ENCODE data around the gene LDLRAD3.
"Not testable (repeated sequence)": the region's sequence is repeated elsewhere in the genome, so short reads cannot be mapped to it uniquely, and the experiment has no call there.

LDLRAD3 gene

DNA sequence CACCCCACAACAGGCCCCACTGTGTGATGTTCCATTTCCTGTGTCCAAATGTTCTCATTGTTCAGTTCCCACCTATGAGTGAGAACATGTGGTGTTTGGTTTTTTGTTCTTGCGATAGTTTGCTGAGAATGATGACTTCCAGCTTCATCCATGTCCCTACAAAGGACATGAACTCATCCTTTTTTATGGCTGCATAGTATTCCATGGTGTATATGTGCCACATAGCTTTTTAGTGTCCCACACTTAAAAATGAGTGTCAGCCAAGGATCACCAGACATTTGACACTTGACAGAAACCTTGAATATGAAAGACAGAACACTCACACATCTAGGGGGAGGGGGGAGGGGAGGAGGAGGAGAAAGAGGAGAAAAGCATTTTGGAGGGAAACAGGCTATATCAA lies 245.9 kb downstream of the LDLRAD3 start:
- not testable (repeated sequence) for DNase-seq

DNA sequence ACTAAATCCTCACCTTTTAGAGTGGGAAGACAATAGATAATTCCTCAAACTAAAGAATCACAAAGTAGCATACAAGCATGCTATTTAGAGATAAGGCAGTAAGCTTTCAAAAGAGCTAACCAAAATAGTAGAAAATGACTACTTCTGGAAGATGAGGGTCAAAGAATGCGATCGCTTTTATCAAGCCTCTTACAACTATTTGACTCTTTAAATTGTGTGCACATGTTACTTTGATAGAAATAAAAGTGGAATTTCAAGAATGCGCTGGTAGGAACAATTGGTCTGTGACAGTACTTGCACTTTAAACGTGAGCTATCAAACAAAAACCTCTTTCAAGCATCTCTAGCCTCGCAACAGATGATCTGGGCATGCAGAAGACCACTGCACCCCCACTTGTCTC lies 248.1 kb downstream of the LDLRAD3 start:
- DNase-seq = no peak

DNA sequence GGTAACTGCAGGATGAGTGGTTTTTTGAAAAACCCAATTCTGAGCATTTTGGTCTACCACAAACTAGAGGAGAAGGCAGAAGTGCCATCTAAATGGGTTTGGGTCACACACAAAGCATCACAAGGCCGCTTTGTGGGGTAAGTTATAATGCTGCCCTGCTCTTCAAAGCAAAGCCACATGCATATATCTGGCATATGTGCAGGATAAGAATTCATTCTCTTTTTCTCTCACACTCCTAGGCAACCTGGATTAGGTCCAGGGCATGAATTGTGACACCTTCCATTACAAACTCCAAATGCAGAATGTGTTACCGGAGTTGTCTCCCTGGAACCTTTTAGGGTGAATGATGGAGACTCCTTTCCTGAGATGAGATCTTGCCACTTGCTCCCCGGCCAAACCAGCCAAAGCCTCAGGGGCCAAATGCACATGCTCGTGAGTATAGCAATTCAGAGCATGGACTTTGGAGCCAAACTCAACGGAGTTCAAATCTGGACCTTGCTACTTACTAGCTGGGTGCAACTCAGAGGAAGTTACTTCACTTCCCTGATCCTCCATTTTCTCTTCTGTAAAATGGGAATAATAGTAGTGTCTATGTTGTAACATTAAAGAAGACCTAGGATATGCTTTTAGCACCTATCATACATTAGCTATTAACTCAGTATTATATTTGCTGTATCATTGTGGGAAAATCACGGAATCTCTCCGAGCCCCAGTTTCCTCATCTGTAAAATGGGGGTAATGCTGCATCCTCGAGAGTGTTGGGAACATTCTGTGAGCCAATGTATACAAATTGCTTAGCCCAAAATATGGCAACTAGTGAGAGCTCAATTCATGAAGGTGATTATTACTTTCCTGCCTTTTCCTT lies 248.8 kb downstream of the LDLRAD3 start:
- DNase-seq = no peak

DNA sequence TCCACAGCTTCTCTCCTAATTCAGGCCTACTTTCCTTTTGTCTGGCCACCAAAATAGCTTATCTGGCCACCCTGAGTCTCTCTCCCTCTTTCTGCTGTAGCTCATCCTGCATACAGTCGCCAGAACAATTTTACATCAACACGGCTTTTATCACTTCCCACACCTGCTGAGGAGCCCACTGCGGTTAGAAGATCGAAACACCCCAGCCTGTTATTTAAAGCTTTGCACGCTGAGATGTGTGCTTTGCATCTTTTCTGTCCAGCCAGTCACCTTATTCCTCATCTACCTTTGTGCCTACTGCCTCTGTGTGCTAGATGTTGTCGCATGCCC lies 249.4 kb downstream of the LDLRAD3 start:
- DNase-seq = no peak

DNA sequence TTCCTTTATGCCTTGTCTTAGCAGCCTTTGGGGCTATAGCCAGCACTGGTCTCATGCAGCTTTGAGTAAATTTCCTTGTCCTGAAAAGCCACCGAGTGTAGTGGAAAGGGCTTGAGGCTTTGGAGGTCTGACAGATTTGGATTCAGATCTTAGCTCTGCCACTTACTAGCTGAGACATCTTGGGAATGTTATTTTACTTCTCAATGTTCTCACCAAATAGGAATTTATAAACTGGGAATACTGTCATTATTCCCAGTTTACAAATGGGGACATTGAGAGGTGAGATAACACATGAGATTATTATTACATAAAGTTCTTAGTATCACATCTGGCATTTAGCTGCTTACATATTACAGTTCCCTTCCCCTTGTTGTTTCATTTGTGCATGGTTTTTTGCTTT lies 249.9 kb downstream of the LDLRAD3 start:
- DNase-seq = no peak

DNA sequence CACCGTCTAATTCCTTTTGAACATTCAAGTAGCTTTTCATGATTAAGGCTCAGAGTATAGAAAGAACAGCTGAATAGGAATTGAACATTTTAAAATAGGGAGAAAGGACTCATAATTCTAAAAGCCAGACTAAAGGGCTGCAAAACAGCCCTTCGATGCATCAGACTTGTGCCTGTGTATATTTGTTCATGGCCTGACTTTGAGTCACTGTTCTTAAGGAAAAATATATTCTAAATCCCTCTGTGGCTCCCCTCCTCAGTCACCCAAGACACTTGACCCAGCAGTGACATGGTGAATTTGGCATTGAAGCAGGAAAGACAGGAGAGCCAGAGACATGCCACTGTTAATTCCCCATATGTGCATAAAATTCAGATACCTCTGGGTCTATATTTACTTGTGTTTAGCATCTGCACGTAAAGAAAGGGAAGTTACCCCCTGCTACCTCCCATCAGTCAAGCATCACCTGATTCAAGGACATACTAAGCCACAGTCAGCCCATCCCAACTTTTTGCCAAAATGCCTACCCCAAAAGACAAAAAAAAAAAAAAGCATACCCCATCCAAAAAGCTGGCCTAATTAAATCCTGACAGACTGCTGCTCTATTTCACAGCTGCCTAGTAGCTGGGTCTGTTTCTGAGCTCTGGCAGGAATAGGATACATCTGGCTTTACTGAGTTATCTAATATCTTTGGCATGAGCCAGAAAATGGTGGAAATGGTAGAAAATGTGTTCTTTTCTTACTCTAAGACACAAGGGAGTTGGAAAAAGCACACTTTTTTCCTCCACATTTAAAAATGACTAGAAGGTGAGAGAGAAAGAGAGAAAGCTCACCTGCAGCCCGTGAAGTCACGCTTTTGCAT lies 251.9 kb downstream of the LDLRAD3 start:
- DNase-seq = no peak

DNA sequence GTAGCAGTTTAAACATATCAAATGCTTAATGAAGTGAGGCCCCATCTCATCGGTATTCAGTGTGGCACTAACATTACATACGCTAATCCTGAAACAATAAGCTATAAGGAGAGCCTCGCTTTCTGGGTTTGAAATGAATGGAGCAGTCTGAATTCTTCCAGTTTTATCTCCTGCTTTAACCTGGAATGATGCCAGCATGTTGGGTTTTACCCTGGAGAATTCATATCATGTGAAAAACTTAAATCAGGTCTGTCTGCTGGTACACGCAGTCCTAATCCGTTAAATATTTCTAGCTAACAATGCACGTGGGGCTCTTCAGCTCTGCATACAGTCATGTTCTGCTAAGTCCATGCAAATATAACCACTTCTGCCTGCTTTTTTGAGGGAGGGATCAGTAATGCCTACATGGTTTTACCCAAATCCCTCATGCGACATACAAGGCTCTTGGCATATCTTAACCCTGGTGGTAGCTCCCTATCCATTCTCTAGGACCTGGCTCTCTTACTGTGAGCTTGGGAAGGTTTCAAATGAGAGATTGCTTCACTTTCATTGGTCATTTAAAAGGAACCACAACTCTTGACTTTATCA lies 252.6 kb downstream of the LDLRAD3 start:
- no peak for DNase-seq

DNA sequence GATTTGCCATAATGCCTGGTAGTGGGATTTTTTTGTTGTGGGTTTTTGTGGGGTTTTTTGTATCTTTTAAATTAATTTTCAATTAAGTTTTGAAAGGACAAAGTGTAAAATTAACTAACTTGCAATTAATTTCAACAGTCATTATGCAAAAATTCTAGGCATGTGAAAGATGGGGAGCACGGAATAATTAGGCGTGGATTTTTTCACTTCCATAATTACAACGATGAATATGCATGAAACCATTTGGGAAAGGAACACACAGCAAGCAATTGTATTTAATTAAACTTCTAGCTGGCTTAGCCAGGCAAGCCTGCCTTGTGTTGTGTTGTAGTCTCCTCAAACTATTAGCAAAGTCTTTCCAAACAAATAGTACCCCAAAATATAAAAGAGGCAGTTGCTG lies 257.5 kb downstream of the LDLRAD3 start:
- no peak for DNase-seq

DNA sequence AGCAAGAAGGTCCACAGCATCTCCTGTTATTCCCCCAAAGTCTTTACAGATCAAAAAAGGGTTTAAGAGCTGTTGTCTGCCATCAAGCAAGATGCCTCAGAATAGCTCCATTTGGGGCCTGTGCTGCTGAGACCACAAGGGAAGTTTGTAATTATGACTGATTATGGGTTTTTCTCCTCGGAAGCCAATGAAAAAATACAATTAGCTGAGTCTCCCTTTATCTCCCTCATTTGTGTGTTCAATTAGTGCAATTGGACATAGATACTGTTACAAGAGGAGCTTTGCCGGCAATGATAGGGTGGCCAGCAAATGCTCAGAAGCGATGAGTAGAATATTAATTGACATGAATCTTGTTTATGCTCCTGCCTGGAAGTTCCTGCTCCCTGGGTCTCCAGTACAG lies 261.7 kb downstream of the LDLRAD3 start:
- no peak for DNase-seq

DNA sequence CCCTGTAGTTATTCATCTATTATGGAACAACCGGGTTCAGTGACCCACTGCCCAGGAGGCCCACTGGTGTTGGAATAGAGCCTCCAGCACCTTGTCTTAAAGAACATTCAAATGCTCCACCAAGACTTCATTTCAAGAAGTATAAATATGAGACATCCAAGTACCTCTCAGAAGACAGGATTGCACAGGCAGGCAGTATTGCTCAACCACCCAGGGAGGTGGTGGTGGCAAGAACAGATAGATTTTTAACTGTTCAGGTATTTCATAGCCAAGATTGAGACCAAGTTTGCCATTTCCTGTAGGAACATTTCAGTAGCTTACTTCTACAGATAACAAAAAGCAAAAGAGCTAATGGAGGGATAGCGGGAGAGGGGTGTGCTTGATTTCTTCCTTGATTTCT lies 266.7 kb downstream of the LDLRAD3 start:
- DNase-seq = no peak

DNA sequence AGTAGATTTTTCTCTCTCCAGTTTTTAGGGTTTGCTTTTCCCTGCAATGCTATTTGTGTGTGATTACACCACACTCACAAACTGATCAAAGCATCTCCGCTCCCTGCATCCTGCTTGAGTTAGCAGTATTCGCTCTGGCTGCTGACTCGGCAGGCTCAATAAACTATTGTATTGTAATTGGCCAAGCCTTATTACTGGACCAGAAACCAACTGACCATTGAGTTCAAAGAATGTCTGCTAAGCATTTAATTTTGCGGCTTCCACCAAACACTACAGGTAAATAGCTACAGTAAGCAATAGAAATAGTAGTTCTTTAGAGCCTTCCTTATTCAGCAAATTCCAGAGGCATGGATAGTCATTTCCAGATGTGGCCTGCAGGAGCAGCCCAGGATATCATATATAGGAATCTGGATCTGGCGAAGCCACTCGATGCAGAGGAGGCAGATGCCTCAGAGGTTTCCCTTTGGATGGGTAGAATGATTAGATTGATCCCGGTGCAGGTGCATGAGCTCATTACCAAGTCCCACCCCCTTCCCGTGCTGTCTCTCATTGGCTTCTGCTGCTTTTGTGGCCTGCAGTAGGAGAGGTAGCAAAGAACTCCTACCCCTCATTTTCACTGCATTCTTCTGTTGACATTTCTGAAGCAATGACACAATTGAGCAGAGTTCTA lies 268.0 kb downstream of the LDLRAD3 start:
- DNase-seq = no peak

DNA sequence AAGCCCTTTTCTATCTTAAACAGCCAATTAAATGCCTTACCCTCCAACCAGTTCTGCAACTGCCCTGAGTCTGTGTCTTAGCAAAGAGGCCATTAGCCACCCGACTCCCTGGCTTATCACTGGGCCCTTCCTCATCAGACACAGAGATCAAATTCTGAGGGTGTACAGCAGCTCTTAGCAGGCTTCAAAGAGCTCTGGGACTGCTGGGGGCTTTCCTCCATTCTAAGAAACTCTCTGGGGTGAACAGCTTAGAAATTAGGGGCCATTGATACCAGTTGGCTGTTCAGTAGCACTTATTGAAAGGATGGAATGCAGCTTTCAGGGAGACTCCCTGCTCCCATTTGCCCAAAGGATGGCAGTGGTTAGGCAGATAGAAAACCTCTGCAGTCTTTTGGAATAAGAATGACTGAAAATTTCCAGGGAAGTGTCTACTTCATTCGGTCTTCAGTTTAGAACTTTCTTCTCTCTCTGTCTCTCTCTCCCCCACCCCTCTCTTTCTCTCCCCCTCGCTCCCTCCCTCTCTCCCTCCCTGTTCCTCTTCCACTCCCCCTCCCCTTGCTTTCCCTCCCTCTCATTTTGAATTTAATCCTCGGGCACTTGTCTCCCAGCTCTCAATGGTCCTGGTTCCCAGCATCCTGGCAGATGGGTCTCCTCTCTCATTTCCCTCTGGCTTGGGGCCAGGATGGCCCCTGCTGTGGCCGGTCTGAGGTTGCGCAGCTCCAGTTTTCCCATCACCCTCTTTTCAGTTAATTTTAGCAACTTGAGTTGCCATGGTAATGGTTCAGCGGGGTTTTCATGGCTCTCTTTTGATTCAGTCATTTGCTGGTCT lies 268.9 kb downstream of the LDLRAD3 start:
- no peak for DNase-seq

DNA sequence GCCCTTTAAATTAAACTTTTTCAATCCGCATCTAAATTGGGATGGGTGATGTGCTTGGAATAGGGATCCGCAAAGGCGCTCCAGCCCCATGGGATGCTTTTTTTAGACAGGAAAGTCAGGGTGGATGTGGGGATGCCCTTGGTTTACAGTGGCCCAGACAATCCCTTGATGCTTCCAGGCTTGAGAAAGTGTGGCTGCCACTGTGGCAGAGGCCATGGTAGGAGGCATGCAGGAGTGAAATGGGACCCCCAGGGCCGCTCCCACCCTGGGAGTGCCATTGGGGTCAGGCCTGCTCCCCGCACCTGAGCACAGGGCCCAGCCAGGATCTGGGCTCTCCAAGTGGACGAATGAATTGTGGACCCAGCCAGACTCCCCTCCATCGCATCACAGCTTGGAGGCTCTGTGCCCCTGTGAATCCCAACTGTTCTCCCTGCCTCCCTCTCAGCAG lies 269.6 kb downstream of the LDLRAD3 start:
- DNase-seq = no peak

DNA sequence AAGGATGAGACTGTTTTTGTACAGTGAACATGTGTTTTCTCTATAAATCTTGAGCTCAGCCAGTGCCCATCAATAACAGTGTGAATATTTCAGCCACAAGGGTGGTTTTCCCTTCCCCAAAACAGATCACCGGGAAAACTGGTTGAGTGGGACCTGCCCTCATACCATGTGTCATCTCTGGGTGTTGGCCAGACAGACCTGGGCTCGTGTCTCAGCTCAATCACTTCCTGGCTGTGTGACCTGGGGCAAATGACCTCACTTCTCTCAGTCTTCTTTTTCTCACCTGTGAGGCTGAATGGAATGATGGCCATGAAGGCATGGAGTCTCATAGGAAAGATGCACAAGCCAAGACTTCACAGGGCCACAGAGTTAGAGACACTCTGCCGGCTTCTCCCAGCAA lies 270.6 kb downstream of the LDLRAD3 start:
- no peak for DNase-seq

DNA sequence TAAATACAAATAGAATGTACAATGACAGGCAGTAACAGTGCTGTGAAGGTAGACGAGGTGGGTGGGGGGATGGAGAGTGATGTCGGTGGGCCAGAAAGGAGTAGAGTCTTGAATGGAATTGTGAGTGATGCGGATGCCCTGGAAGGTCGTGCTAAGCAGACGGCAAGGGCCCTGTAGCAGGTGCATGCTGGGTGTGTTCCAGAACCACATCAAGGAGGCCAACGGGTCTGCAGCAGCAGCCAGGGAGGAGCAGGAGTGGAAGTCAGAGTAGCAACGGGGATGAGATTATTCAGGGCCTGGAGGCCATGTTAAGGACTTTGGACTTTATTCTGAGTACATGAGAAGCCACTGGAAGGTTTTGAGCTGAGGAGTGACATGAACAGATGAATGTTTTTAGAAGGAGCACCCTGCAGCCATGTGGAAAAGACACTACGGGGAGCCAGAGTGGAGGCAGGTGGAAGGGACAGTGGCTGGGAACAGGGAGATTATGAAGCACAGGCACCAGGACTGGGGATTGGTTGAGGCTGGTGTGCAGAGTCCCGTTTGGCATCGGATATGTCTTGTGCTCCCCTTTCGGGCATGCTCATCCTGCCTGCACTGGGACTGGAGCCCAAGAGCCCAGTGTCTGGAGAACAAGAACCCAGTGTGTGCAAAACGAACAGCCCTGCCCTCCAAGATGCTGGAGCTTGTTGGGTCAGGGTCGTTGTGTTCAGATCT lies 271.3 kb downstream of the LDLRAD3 start:
- no peak for DNase-seq

DNA sequence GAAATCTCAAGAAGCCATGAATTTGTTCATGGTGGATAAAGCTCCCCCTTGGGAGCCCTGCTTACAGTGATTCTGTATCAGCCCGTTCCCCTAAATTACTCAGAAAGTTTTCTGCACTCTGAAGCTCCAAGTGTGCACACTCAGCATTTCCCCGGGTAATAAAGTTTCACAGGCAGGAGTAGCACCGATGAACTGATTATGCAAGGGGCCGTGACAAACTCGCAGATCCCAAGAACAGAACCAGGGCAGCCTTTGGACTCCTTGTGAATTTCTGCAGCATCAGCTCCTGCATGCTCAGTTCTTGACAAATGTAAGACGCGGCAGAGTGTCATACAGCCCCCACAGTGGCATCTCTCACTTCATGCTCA lies 271.8 kb downstream of the LDLRAD3 start:
- no peak for DNase-seq

DNA sequence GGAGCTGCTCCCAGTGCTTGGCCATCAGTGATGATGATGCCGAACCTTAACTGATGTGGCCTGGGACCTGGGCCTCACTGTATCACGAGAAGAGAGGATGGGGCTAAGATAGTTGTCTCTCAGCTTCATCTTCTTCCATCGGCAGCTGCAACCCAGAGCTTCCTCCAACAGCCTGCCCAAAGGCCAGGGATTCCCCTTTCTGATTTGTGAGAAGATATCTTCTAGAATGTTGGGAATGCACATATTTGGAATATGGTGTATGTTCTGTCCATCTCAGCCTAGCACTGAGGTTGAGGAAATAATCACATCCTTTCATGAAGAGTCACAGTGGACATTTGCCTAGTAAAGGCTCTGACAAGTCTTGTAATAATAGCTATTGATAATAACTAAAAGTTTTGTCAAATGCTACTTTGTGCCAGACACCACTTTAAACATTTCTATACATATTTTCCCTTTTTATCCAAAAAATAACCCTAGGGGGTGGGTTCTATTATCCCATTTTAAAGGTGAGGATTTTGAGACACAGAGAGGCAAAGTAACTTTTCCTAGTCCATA lies 272.3 kb downstream of the LDLRAD3 start:
- no peak for DNase-seq

DNA sequence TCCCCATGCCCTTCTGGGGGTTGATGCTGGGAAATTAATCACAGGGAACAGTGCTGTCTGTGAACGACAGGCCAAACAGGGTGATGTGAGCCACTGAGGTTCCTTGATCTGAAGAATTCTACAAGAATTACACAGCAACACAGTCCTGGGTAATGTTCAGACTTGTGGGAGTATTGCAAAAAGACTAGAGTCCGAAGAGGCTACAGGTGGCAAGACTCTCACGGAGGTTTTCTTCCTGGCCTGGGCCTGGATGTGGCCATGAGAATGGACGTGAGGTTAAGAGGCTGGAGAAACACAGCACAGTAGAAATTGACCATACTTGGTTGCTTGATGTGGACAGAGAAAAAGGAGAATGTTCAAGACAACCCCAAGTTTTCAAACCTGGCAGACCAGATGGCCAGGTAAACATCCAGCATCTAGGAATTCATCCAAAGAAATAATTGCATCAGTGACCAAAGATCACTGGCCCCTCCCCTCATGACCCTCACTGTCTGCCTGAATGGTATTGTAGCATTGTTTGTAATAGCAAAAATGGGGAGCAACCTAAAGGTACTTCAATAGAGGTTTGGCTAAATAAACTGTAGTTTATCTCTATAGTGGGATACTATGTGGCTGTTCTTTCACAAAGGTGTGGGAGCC lies 274.5 kb downstream of the LDLRAD3 start:
- DNase-seq = no peak

DNA sequence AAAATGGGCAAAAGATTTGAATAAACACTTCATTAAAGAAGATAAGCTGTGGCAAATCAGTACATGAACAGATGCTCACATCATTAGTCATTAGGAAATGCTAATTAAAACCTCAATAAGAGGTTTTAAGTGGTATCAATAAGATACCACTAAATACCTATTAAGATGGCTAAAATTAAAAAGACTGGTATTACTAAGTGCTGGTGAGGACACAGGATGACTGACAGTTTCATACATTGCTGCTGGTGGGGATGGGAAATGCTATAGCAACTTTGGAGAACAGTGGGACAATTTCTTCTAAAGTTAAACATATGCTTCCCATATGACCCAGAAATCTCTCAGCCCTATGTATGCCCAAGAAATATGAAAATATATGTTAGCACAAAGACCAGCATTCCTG lies 276.1 kb downstream of the LDLRAD3 start:
- no peak for DNase-seq

DNA sequence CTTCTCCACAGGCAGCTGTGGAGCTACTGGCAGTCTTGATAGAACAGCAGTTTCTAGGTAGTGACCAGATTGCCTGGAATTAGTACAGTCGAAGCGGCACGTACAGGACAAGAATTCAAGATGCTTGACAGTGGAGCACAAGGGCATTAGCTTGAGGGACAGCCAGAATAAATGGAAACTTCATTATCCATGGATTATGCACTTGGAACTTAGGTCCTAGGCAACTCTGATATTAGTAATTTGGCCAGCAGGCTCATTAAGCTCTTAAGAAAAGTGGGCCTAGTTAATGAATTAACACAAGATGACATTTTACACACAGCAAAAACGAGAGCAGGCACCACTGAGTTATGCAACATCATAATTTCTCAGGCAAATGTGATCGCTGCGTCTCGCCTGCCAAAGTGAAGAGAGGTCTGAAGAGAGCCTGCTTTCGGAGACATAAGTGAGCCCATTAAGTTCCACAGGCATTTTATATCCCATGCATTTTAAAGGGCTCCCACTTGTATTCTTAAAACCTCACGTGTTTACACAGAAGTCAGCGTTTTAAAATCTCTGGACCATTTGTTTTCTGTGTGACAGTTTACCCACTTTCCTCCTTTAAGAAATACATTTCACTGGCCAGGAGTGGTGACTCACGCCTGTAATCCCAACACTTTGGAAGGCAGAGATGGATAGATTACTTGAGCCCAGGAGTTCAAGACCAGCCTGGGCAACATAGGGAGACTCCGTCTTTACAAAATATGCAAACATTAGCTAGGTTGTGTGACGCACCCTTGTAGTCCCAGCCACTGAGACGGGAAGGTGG lies 279.2 kb downstream of the LDLRAD3 start:
- DNase-seq = no peak
